ENCODE measurements around the gene ANK3.

ANK3 gene

DNA sequence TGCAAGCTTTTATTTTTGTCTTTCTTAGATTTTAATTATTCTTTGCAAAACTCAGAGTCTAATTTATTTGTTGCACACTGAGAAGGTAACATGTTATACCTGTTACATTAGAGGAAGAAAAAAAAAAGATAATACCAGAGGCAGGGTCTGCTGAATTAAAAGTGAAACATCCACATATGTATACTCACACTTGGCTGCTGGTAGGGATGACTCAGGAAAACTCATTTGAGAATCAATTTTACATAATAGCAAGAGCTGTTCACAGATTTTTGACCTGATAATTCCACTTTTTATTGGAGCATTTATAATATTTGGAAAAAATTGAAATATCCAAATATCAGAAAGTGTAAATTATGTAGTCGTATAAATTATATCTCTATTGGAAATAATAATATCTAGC is 405.3 kb downstream of the ANK3 start:
- Histone ChIP-seq H3K4me3 (ENCODE audit: low read depth, low read length) (no peak overlapping the region), H3K36me3 (ENCODE audit: control insufficient read depth in 2 of 2, insufficient read depth in 1 of 2, low read length in 2 of 2) (no peaks in the 10 kb centered on the region), H3K9me3 (ENCODE audit: control insufficient read depth, insufficient read depth, low read depth, low read length) (no peaks in the 10 kb centered on the region), H3K4me1 (ENCODE audit: control insufficient read depth, insufficient read depth, low read length) (no peaks in the 10 kb centered on the region), H3K27ac (ENCODE audit: extremely low read depth, low read depth, low read length) (no peak overlapping the region)
- ChIA-PET CTCF (interaction anchor here (0.7 kb wide), 1 partner anchor 119 kb away, joined by 3 read pairs; no protein-coding TSS in a partner anchor), POLR2A (no interaction called here)
- TF ChIP-seq, protein P1, sequence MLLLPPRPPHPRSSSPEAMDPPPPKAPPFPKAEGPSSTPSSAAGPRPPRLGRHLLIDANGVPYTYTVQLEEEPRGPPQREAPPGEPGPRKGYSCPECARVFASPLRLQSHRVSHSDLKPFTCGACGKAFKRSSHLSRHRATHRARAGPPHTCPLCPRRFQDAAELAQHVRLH (tag by site-specific recombination; IDR thresholded peaks at IDR 0.05) = no peak
- no peak for TF ChIP-seq TRIM28 (IDR thresholded peaks at IDR 0.05; ENCODE audit: borderline replicate concordance, low read length)
- no peak for TF ChIP-seq ZNF391 (tag by site-specific recombination; IDR thresholded peaks at IDR 0.05; ENCODE audit: borderline replicate concordance, low read depth)
- no peak for TF ChIP-seq GLIS1 (tag by site-specific recombination; IDR thresholded peaks at IDR 0.05)
- no peak for TF ChIP-seq ZNF114 (tag by site-specific recombination; IDR thresholded peaks at IDR 0.05)
- TF ChIP-seq, protein P2, sequence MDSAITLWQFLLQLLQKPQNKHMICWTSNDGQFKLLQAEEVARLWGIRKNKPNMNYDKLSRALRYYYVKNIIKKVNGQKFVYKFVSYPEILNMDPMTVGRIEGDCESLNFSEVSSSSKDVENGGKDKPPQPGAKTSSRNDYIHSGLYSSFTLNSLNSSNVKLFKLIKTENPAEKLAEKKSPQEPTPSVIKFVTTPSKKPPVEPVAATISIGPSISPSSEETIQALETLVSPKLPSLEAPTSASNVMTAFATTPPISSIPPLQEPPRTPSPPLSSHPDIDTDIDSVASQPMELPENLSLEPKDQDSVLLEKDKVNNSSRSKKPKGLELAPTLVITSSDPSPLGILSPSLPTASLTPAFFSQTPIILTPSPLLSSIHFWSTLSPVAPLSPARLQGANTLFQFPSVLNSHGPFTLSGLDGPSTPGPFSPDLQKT (IDR thresholded peaks at IDR 0.05; ENCODE audit: borderline replicate concordance, low read depth, low read length) = no peak
- TF ChIP-seq, protein P3, sequence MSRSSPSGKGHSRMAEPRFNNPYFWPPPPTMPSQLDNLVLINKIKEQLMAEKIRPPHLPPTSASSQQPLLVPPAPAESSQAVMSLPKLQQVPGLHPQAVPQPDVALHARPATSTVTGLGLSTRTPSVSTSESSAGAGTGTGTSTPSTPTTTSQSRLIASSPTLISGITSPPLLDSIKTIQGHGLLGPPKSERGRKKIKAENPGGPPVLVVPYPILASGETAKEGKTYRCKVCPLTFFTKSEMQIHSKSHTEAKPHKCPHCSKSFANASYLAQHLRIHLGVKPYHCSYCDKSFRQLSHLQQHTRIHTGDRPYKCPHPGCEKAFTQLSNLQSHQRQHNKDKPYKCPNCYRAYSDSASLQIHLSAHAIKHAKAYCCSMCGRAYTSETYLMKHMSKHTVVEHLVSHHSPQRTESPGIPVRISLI (tag by site-specific recombination; IDR thresholded peaks at IDR 0.05) = no peak
- TF ChIP-seq ZNF404 (tag by site-specific recombination; IDR thresholded peaks at IDR 0.05) = no peak
- no peak for TF ChIP-seq EGR2 (tag by site-specific recombination; IDR thresholded peaks at IDR 0.05; ENCODE audit: low read depth)
- no peak for TF ChIP-seq ZNF169 (tag by site-specific recombination; IDR thresholded peaks at IDR 0.05)
- TF ChIP-seq ZNF354C (tag by site-specific recombination; IDR thresholded peaks at IDR 0.05; ENCODE audit: borderline replicate concordance, low read depth) = no peak
- TF ChIP-seq, protein P4, sequence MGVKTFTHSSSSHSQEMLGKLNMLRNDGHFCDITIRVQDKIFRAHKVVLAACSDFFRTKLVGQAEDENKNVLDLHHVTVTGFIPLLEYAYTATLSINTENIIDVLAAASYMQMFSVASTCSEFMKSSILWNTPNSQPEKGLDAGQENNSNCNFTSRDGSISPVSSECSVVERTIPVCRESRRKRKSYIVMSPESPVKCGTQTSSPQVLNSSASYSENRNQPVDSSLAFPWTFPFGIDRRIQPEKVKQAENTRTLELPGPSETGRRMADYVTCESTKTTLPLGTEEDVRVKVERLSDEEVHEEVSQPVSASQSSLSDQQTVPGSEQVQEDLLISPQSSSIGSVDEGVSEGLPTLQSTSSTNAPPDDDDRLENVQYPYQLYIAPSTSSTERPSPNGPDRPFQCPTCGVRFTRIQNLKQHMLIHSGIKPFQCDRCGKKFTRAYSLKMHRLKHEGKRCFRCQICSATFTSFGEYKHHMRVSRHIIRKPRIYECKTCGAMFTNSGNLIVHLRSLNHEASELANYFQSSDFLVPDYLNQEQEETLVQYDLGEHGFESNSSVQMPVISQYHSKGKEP (tag by site-specific recombination; IDR thresholded peaks at IDR 0.05) = no peak
- no peak for TF ChIP-seq ZNF274 (IDR thresholded peaks at IDR 0.05; ENCODE audit: low read length)
- TF ChIP-seq ZNF274 (tag by site-specific recombination; IDR thresholded peaks at IDR 0.05; ENCODE audit: borderline replicate concordance) = no peak
- TF ChIP-seq ZBTB17 (tag by site-specific recombination; IDR thresholded peaks at IDR 0.05) = no peak
- no peak for TF ChIP-seq ZNF585B (tag by site-specific recombination; IDR thresholded peaks at IDR 0.05)
- TF ChIP-seq, protein P5, sequence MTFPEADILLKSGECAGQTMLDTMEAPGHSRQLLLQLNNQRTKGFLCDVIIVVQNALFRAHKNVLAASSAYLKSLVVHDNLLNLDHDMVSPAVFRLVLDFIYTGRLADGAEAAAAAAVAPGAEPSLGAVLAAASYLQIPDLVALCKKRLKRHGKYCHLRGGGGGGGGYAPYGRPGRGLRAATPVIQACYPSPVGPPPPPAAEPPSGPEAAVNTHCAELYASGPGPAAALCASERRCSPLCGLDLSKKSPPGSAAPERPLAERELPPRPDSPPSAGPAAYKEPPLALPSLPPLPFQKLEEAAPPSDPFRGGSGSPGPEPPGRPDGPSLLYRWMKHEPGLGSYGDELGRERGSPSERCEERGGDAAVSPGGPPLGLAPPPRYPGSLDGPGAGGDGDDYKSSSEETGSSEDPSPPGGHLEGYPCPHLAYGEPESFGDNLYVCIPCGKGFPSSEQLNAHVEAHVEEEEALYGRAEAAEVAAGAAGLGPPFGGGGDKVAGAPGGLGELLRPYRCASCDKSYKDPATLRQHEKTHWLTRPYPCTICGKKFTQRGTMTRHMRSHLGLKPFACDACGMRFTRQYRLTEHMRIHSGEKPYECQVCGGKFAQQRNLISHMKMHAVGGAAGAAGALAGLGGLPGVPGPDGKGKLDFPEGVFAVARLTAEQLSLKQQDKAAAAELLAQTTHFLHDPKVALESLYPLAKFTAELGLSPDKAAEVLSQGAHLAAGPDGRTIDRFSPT (tag by site-specific recombination; IDR thresholded peaks at IDR 0.05) = no peak

DNA sequence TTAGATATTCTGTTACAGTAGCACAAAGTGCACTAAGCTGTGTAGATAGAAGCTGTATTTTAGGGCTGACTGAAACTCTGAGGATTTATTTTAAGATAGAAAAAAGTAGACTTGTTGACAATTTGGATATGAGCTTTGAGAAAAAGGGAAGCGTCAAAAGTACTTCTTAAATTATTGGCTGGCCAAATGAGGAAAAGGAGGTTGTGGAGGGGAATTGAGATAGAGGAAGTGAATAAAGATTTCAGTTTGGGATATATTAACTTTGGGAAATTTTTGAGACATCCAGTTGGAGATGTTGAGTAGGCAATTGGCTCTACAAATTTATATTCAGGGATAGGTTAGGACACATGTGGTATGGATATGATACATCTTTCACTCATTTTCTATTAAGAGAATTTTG is 409.3 kb downstream of the ANK3 start:
- Histone ChIP-seq H3K27ac (ENCODE audit: extremely low read depth, low read depth, low read length) (no peak overlapping the region), H3K36me3 (ENCODE audit: control insufficient read depth in 2 of 2, insufficient read depth in 1 of 2, low read length in 2 of 2) (no peaks in the 10 kb centered on the region), H3K4me3 (ENCODE audit: low read depth, low read length) (no peak overlapping the region), H3K4me1 (ENCODE audit: control insufficient read depth, insufficient read depth, low read length) (no peaks in the 10 kb centered on the region), H3K9me3 (ENCODE audit: control insufficient read depth, insufficient read depth, low read depth, low read length) (no peaks in the 10 kb centered on the region)
- ChIA-PET CTCF (no interaction called here), POLR2A (no interaction called here)
- no peak for TF ChIP-seq ZNF830 (tag by site-specific recombination; IDR thresholded peaks at IDR 0.05; ENCODE audit: low read depth)
- no peak for TF ChIP-seq HOXC10 (CRISPR knock-in tag; IDR thresholded peaks at IDR 0.05)
